WTC11 (cell line): Measurements from ENCODE around the gene OST4. TPM values are rescaled to one million over a fixed set of nuclear protein-coding genes. Genes with fewer than 3 reads are reported as not detected.
"Not testable (repeated sequence)": the region's sequence is repeated elsewhere in the genome, so short reads cannot be mapped to it uniquely, and the experiment has no call there.

Source experiments
- ATAC-seq: fragments of 200-7000 bp; cut with Tn5 transposase; 2 replicates; pipeline ENCODE4 v1.10.0; 2021; ENCODE audit warnings: mild to moderate bottlenecking, moderate library complexity
- CTCF ChIA-PET: fragments of 300-600 bp; sonication (Branson Sonifier 250); formaldehyde crosslinking; loops from one replicate; lab custom pipeline; 2021; ENCODE audit warnings: antibody characterized with exemption; lab: Charles Lee
- POLR2A ChIA-PET: fragments of 350-600 bp; sonication (Branson Sonifier 250); formaldehyde crosslinking; loops from one replicate; lab custom pipeline; 2021; ENCODE audit warnings: antibody characterized with exemption; lab: Charles Lee
- DNase-seq: peaks from one replicate; pipeline ENCODE4 v3.0.0; 2021; ENCODE audit warnings: low spot score
- H3K27ac Mint-ChIP-seq: 2 replicates; pipeline ENCODE4 v1.8.0; 2021; ENCODE audit warnings: mixed read lengths
- H3K27me3 Mint-ChIP-seq: 2 replicates; pipeline ENCODE4 v1.8.0; 2021; ENCODE audit warnings: low read depth, mild to moderate bottlenecking, moderate library complexity, mixed read lengths
- H3K36me3 Mint-ChIP-seq: 2 replicates; pipeline ENCODE4 v1.8.0; 2021; ENCODE audit warnings: mixed read lengths
- H3K4me1 Mint-ChIP-seq: 2 replicates; pipeline ENCODE4 v1.8.0; 2022; ENCODE audit warnings: mixed read lengths
- H3K4me3 Mint-ChIP-seq: 2 replicates; pipeline ENCODE4 v1.8.0; 2021; ENCODE audit warnings: mild to moderate bottlenecking, moderate library complexity, mixed read lengths
- H3K9me3 Mint-ChIP-seq: 2 replicates; pipeline ENCODE4 v1.8.0; 2021; ENCODE audit warnings: mixed read lengths
- E2F1 ChIP-seq: sonication (generic); formaldehyde crosslinking; IDR thresholded peaks from 2 replicates; pipeline ENCODE4 v1.8.0; 2022; ENCODE audit warnings: mild to moderate bottlenecking, missing genetic modification reagents
- E2F5 ChIP-seq: sonication (generic); formaldehyde crosslinking; IDR thresholded peaks from 2 replicates; pipeline ENCODE4 v1.8.1; 2022; ENCODE audit warnings: mild to moderate bottlenecking, moderate library complexity, missing genetic modification reagents
- FOXJ3 ChIP-seq: sonication (generic); formaldehyde crosslinking; IDR thresholded peaks from 2 replicates; pipeline ENCODE4 v1.9.0; 2021; ENCODE audit warnings: missing genetic modification reagents, mild to moderate bottlenecking, borderline replicate concordance
- FOXK1 ChIP-seq: sonication (generic); formaldehyde crosslinking; IDR thresholded peaks from 2 replicates; pipeline ENCODE4 v1.8.0; 2022; ENCODE audit warnings: mild to moderate bottlenecking, moderate library complexity, missing genetic modification reagents
- GABPB1 ChIP-seq: sonication (generic); formaldehyde crosslinking; IDR thresholded peaks from 2 replicates; pipeline ENCODE4 v1.8.1; 2023; ENCODE audit warnings: mild to moderate bottlenecking, missing genetic modification reagents
- GTF2I ChIP-seq: fragments of 250-450 bp; sonication (Bioruptor Pico); conservative IDR thresholded peaks from 2 replicates; pipeline ENCODE4 v1.4.0; 2021; ENCODE audit warnings: mild to moderate bottlenecking
- MAX ChIP-seq: sonication (generic); formaldehyde crosslinking; IDR thresholded peaks from 2 replicates; pipeline ENCODE4 v1.8.0; 2022; ENCODE audit warnings: mild to moderate bottlenecking, missing genetic modification reagents
- NFATC4 ChIP-seq: fragments of 250-450 bp; sonication (Bioruptor Pico); IDR thresholded peaks from 2 replicates; pipeline ENCODE4 v1.9.0; 2021; ENCODE audit warnings: mild to moderate bottlenecking
- SP1 ChIP-seq: sonication (generic); formaldehyde crosslinking; conservative IDR thresholded peaks from 2 replicates; pipeline ENCODE4 v1.8.1; 2022; ENCODE audit warnings: missing genetic modification reagents
- ZNF121 ChIP-seq: sonication (generic); formaldehyde crosslinking; IDR thresholded peaks from 2 replicates; pipeline ENCODE4 v1.8.0; 2023; ENCODE audit warnings: missing genetic modification reagents
- ZNF396 ChIP-seq: fragments of 250-450 bp; sonication (Bioruptor Pico); IDR thresholded peaks from 2 replicates; pipeline ENCODE4 v1.8.0; 2021; ENCODE audit warnings: mild to moderate bottlenecking, moderate library complexity, borderline replicate concordance
- ZNF416 ChIP-seq: fragments of 250-450 bp; sonication (Bioruptor Pico); IDR thresholded peaks from 2 replicates; pipeline ENCODE4 v1.9.0; 2021; ENCODE audit warnings: mild to moderate bottlenecking, inconsistent platforms
- ZNF671 ChIP-seq: fragments of 250-450 bp; sonication (Bioruptor Pico); IDR thresholded peaks from 2 replicates; pipeline ENCODE4 v1.8.0; 2021; ENCODE audit warnings: mild to moderate bottlenecking
- total RNA-seq: library from RNA; stranded (reverse); gene quantifications from 3 replicates; pipeline ENCODE4 v1.2.3, GENCODE V29; 2021
- TF ChIP-seq, protein P1 (sequence below): fragments of 200-600 bp; IDR thresholded peaks from 2 replicates; pipeline ENCODE4 v1.8.0; 2022; ENCODE audit warnings: antibody characterized with exemption
- TF ChIP-seq, protein P2 (sequence below): sonication (generic); formaldehyde crosslinking; IDR thresholded peaks from 2 replicates; pipeline ENCODE4 v1.8.0; 2023; ENCODE audit warnings: mild to moderate bottlenecking, missing genetic modification reagents
- TF ChIP-seq, protein P3 (sequence below): sonication (generic); formaldehyde crosslinking; IDR thresholded peaks from 2 replicates; pipeline ENCODE4 v1.8.1; 2022; ENCODE audit warnings: mild to moderate bottlenecking, missing genetic modification reagents, moderate library complexity, borderline replicate concordance
- TF ChIP-seq, protein P4 (sequence below): sonication (generic); formaldehyde crosslinking; IDR thresholded peaks from 2 replicates; pipeline ENCODE4 v1.8.0; 2022; ENCODE audit warnings: mild to moderate bottlenecking, missing genetic modification reagents
- TF ChIP-seq, protein P5 (sequence below): sonication (generic); formaldehyde crosslinking; IDR thresholded peaks from 2 replicates; pipeline ENCODE4 v1.8.1; 2023; ENCODE audit warnings: mild to moderate bottlenecking, missing genetic modification reagents, borderline replicate concordance

The OST4 gene
- total RNA-seq, 1 experiment from 2014 or later = 210 TPM

DNA sequence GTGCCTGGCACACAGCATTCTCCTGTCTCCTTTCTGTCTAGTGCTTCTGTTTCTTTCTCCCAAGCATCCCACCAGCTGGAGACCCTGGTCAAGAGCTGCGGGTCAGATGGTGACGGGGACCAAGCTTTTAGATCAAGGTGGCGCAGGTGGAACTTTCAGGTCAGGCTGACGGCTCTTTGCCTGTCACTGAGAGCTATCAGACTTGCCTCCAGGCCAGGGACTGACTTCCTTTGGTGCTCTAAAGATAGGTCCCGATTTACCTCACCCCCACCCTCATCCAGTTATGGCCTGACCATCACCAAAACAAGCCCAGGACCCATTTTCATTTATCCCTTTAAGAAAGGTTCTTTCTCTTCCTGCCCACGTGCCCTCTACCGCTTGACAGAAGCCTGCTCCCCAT lies 5.8 kb upstream of the OST4 start:
- DNase-seq = no peak
- Mint-ChIP-seq H3K27me3 (peaks cover 11% of the 10 kb centered on the region), H3K4me3 (no peak overlapping the region), H3K36me3 (no peaks in the 10 kb centered on the region), H3K27ac (no peak overlapping the region), H3K4me1 (peaks cover 26% of the 10 kb centered on the region), H3K9me3 (no peaks in the 10 kb centered on the region)
- ChIA-PET POLR2A (no interaction called here), CTCF (no interaction called here)
- no peak for ATAC-seq
- TF ChIP-seq FOXK1 (CRISPR knock-in tag) (no peak), GABPB1 (CRISPR knock-in tag) (no peak), E2F1 (CRISPR knock-in tag) (no peak), ZNF671 (no peak), GTF2I (no peak), SP1 (no peak), NFATC4 (no peak), ZNF416 (CRISPR knock-in tag) (no peak), E2F5 (CRISPR knock-in tag) (no peak), MAX (CRISPR knock-in tag) (no peak), FOXJ3 (no peak)
- TF ChIP-seq, protein P1, sequence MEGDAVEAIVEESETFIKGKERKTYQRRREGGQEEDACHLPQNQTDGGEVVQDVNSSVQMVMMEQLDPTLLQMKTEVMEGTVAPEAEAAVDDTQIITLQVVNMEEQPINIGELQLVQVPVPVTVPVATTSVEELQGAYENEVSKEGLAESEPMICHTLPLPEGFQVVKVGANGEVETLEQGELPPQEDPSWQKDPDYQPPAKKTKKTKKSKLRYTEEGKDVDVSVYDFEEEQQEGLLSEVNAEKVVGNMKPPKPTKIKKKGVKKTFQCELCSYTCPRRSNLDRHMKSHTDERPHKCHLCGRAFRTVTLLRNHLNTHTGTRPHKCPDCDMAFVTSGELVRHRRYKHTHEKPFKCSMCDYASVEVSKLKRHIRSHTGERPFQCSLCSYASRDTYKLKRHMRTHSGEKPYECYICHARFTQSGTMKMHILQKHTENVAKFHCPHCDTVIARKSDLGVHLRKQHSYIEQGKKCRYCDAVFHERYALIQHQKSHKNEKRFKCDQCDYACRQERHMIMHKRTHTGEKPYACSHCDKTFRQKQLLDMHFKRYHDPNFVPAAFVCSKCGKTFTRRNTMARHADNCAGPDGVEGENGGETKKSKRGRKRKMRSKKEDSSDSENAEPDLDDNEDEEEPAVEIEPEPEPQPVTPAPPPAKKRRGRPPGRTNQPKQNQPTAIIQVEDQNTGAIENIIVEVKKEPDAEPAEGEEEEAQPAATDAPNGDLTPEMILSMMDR = no peak
- TF ChIP-seq, protein P2, sequence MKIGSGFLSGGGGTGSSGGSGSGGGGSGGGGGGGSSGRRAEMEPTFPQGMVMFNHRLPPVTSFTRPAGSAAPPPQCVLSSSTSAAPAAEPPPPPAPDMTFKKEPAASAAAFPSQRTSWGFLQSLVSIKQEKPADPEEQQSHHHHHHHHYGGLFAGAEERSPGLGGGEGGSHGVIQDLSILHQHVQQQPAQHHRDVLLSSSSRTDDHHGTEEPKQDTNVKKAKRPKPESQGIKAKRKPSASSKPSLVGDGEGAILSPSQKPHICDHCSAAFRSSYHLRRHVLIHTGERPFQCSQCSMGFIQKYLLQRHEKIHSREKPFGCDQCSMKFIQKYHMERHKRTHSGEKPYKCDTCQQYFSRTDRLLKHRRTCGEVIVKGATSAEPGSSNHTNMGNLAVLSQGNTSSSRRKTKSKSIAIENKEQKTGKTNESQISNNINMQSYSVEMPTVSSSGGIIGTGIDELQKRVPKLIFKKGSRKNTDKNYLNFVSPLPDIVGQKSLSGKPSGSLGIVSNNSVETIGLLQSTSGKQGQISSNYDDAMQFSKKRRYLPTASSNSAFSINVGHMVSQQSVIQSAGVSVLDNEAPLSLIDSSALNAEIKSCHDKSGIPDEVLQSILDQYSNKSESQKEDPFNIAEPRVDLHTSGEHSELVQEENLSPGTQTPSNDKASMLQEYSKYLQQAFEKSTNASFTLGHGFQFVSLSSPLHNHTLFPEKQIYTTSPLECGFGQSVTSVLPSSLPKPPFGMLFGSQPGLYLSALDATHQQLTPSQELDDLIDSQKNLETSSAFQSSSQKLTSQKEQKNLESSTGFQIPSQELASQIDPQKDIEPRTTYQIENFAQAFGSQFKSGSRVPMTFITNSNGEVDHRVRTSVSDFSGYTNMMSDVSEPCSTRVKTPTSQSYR (CRISPR knock-in tag) = no peak
- TF ChIP-seq, protein P3, sequence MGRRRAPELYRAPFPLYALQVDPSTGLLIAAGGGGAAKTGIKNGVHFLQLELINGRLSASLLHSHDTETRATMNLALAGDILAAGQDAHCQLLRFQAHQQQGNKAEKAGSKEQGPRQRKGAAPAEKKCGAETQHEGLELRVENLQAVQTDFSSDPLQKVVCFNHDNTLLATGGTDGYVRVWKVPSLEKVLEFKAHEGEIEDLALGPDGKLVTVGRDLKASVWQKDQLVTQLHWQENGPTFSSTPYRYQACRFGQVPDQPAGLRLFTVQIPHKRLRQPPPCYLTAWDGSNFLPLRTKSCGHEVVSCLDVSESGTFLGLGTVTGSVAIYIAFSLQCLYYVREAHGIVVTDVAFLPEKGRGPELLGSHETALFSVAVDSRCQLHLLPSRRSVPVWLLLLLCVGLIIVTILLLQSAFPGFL = no peak
- TF ChIP-seq, protein P4, sequence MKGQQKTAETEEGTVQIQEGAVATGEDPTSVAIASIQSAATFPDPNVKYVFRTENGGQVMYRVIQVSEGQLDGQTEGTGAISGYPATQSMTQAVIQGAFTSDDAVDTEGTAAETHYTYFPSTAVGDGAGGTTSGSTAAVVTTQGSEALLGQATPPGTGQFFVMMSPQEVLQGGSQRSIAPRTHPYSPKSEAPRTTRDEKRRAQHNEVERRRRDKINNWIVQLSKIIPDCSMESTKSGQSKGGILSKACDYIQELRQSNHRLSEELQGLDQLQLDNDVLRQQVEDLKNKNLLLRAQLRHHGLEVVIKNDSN = no peak

DNA sequence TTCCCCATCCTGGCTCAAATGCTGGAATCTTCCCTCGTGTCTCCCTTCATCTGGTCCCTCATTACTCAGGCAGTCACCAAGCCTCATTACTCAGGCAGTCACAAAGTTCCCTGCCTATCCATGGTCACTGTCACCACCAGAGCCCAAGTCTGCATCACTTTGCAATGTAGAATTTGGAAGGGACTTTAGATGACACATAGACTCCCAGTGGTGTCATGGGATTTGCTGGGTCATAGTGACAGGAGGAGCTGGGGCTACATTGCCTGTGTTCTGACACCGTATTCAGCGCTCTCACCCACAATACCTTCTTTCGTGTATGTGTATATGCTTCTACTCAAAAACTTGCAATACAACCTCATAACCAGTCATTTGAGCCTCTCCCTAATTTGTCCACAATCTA lies 4.9 kb upstream of the OST4 start:
- Mint-ChIP-seq H3K4me3 (no peak overlapping the region), H3K9me3 (no peaks in the 10 kb centered on the region), H3K36me3 (no peaks in the 10 kb centered on the region), H3K27me3 (peaks cover 11% of the 10 kb centered on the region), H3K4me1 (peaks cover 22% of the 10 kb centered on the region), H3K27ac (no peak overlapping the region)
- CTCF ChIA-PET = no interaction called here
- ATAC-seq (no peak), DNase-seq (no peak)
- POLR2A ChIA-PET = no interaction called here
- TF ChIP-seq E2F1 (CRISPR knock-in tag) (no peak), ZNF396 (CRISPR knock-in tag) (no peak), FOXJ3 (no peak), ZNF121 (no peak), MAX (CRISPR knock-in tag) (no peak)
- TF ChIP-seq, protein P5, sequence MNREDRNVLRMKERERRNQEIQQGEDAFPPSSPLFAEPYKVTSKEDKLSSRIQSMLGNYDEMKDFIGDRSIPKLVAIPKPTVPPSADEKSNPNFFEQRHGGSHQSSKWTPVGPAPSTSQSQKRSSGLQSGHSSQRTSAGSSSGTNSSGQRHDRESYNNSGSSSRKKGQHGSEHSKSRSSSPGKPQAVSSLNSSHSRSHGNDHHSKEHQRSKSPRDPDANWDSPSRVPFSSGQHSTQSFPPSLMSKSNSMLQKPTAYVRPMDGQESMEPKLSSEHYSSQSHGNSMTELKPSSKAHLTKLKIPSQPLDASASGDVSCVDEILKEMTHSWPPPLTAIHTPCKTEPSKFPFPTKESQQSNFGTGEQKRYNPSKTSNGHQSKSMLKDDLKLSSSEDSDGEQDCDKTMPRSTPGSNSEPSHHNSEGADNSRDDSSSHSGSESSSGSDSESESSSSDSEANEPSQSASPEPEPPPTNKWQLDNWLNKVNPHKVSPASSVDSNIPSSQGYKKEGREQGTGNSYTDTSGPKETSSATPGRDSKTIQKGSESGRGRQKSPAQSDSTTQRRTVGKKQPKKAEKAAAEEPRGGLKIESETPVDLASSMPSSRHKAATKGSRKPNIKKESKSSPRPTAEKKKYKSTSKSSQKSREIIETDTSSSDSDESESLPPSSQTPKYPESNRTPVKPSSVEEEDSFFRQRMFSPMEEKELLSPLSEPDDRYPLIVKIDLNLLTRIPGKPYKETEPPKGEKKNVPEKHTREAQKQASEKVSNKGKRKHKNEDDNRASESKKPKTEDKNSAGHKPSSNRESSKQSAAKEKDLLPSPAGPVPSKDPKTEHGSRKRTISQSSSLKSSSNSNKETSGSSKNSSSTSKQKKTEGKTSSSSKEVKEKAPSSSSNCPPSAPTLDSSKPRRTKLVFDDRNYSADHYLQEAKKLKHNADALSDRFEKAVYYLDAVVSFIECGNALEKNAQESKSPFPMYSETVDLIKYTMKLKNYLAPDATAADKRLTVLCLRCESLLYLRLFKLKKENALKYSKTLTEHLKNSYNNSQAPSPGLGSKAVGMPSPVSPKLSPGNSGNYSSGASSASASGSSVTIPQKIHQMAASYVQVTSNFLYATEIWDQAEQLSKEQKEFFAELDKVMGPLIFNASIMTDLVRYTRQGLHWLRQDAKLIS (CRISPR knock-in tag) = no peak

DNA sequence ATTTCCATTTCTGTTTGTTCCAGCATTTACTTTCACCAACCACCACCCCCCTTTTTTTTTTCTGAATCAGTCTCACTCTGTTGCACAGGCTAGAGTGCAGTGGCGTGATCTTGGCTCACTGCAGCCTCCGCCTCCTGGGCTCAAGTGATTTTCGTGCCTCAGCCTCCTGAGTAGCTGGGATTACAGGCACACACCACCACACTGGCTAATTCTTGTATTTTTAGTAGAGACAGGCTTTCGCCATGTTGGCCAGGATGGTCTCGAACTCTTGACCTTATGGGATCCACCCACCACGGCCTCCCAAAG lies 4.1 kb upstream of the OST4 start:
- H3K27ac Mint-ChIP-seq, ATAC-seq, H3K36me3 Mint-ChIP-seq, H3K9me3 Mint-ChIP-seq, H3K4me3 Mint-ChIP-seq, POLR2A ChIA-PET, DNase-seq, CTCF ChIA-PET: not testable (repeated sequence)
- peaks cover 20% of the 10 kb centered on the region for H3K4me1 Mint-ChIP-seq
- peaks cover 11% of the 10 kb centered on the region for H3K27me3 Mint-ChIP-seq
